Measurements from ENCODE around the gene ZDHHC20.

Gene ZDHHC20

GRCh38 chr13:21458813-21459701, at the start of gene ZDHHC20:
ZDHHC20 (minus strand) TSS chr13:21459303; CDS start chr13:21459171, 132 bp downstream.
- peak; percentile 85 for DNase-seq (ENCODE audit: low read depth)

DNA sequence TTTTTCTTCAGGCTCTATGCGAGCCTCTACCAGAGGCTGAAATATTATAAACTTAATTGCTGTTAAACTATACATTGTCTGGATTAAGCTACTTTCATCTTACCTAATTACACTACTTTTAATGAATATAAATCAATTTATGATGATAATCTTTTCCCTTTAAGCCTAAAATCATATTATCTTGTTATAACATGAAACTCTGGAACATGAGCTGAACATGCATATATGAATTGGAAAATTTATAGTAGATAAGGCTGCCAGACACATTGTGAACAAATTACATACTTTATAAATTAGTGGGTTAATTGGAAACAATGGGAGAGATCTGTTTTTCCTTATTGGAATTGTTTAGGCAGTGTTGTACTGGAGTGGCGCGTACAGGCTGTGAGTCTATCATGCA, 45.3 kb upstream of the ZDHHC20 start:
- DNase-seq (ENCODE audit: low read depth): no peak

DNA sequence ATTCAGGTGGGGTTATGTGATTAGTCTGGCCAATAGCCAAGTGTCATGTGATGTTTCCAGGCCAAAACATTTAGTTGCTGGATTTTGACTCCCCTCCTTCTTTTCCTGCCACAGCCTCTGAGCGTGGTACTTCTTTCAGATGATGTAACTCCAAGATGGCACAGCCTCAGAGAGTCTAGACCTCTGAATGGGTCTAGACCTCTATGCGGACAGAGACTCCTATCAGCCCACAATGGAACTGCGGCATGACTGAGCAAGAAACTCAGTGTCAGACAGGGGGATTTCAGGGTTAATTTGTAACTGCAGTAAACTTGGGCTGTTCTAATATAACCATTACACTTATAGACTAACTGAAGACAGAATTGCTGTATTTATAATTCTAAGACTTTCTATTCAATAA, 42.6 kb upstream of the ZDHHC20 start:
- DNase-seq (ENCODE audit: low read depth): no peak

GRCh38 chr13:21486322-21486721, 27.2 kb upstream of the ZDHHC20 start:
- DNase-seq (ENCODE audit: low read depth): no peak

- DNase-seq (ENCODE audit: low read depth): no peak
Observed at GRCh38 chr13:21483748-21484147, 24.6 kb upstream of the ZDHHC20 start.

- DNase-seq (ENCODE audit: low read depth): no peak
Observed at GRCh38 chr13:21481359-21481758, 22.3 kb upstream of the ZDHHC20 start.

DNA sequence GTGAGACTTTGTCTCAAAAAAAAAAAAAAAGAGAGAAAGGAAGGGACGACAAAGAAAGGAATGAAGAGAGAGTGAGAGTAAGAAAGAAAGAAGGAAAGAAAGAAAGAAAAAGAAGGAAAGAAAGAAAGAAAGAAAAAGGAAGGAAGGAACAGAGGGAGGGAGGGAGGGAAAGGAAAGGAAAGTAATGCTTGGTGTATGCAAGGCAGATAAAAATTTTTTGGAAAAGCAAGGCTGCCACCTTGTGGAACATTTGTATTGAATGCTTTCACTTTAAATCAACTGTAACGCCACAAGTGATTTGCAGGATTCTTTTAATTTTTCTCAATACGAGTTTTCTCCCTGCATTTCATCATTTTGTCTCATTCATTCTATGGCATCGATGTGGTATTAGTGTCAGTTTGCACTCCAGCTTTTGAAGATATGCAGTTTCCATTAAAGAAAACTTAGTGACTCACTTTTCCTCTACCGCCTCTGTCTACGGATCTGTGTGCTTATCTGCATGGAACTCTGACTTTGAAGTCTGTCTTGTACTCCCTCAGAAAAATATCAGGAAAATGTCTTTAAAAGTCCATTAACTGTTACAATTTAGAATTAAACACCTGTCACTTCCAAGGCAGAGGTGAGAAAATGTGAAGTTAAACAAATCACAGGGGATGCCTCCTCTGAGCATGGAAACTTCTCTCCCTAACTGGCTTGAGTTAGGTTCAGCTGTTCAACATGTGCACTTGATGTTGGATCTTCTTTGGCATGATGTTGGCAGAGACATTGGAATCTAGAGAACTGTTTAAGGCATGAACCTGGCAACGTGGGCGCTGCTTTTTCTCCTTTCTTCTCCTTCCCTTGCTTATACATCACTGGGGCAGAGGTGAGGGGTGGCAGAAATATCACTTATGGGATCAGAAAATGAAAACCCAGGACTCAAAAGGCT, 20.0 kb upstream of the ZDHHC20 start:
- no peak for DNase-seq (ENCODE audit: low read depth)

DNA sequence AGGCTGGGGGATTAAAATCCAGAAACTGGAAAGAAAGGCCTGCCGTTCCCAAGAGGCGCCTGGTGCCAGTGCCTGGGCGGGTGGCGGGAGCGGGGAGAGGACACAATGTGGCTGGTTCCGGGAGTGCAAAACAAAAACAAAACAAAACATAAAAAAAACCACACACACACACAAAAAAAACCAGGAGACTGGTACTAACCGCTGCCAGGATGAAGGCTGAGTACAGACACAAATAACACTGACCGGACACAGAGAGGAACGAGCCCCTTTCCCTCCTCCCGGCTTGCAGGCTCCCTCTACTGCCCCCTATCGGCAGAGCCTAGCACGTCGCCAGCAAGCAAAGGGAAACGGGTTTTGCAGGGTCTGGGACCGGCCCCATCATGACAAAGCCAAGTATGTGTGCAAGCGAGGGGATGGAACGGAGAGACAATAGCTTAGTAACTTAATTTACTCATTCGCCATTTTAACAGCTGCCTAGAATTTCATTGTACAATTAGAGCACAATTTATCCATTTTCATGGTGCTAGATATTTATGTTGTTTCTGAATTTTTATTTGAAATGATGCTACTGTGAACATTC, 17.9 kb upstream of the ZDHHC20 start:
- peak; percentile 67 for DNase-seq (ENCODE audit: low read depth)

GRCh38 chr13:21475115-21475514, 16.0 kb upstream of the ZDHHC20 start:
- DNase-seq (ENCODE audit: low read depth): no peak

DNA sequence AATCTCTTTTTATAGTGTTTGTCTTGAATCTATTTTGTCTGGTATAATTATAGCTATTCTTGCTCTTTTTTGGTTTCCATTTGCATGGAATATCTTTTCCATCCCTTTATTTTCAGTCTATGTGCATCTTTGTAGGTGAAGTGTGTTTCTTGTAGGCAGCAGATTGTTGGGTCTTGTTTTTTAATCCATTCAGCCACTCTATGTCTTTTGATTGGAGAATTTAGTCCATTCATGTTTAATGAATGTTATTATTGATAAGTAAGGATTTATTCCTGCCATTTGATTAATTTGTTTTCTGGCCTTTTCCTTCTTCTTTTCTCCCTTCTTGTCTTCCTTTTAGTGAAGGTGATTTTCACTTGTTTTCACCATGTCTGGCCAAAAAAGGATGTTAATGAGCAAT, 11.7 kb upstream of the ZDHHC20 start:
- no peak for DNase-seq (ENCODE audit: low read depth)

DNA sequence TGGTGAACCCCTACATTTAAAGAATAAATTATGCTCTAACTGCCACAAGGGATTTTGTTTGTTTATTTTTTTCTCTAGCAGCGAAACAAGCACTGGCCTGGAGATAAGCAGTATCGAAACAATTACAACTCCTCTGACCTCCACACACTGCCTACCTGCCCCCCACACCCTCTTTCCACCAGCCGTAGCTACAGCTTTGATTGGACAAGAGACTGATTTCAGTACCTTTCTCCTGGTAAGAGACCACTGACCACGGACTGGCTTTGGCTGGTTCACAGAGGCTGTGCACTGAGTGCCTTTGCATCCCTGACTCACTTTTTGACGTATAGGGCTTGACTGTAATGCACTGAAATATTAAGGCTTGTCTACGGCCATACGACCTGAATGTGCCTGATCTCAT, 7.4 kb upstream of the ZDHHC20 start:
- no peak for DNase-seq (ENCODE audit: low read depth)

DNA sequence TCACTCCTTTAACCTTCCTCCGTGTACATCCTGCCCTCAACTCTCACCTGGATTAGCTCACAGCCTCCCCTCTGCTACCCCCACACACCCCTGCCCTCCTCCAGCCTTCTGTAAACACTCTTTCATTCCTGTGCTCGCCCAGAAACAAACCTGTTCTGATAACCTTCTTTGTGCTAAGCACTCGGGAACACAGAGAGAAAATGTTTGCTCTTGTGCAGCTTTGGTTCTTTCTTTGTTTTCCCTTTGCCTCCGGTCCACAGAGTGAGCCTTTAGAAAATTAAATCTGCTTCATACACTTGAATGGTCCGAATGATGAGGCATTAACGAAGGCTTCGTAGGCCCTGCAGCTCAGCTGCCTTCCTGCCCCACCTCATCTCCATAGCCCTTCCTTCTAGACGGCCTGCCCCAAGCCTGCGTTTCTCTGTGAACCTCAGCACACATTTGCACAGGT, 6.6 kb upstream of the ZDHHC20 start:
- no peak for DNase-seq (ENCODE audit: low read depth)

GRCh38 chr13:21463424-21463823, 4.3 kb upstream of the ZDHHC20 start:
- no peak for DNase-seq (ENCODE audit: low read depth)

GRCh38 chr13:21461131-21461530, 2.0 kb upstream of the ZDHHC20 start:
- DNase-seq (ENCODE audit: low read depth): no peak

DNA sequence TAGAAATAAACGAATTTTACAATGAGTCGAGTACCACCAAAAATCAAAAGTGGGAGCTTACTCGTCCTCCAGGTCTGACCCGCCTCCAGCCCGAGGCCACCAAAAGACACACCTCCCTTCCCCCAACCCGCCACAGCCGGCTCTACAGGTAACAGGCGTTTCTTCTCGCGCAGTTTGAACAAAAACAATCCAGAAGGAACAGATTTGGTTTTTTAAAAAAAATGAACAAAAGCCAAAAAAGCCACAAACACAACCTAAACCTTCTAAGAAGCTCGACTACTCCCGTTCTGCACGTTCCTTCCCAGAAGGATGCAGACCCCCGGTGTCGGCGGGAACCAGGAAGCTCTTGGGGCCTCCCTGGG, 671 bp downstream of the ZDHHC20 start:
- peak; percentile 52 for DNase-seq (ENCODE audit: low read depth)

DNA sequence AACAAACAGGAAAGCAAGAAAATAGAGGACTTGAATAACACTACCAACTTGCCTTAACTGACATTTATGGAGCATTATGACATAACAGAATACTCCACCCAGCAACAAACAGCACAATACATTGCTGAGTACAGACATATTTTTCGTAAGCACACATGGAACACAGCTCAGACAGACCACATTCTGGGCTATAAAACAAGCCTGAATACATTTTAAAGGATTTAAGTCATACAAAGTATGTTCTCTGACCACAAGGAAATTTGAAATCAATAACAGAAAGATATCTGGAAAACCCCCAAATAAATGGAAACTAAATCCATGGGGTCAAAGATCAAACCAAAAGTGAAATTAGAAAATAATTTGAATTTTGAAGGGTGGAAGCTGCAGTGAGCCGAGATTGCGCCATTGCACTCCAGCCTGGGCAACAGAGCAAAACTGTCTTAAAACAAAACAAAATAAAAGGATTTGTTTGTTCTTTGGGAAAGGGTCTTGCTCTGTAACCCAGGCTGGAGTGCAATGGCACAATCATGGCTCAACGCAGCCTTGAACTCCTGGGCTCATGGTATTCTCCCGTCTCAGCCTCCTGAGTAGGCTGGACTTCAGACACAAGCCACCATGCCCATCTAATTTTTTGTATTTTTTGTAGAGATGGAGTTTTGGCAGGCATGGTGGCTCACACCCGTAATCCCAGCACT, 5.6 kb downstream of the ZDHHC20 start:
- no peak for DNase-seq (ENCODE audit: low read depth)

- no peak for DNase-seq (ENCODE audit: low read depth)
Observed at GRCh38 chr13:21450936-21451335, 8.2 kb downstream of the ZDHHC20 start.

DNA sequence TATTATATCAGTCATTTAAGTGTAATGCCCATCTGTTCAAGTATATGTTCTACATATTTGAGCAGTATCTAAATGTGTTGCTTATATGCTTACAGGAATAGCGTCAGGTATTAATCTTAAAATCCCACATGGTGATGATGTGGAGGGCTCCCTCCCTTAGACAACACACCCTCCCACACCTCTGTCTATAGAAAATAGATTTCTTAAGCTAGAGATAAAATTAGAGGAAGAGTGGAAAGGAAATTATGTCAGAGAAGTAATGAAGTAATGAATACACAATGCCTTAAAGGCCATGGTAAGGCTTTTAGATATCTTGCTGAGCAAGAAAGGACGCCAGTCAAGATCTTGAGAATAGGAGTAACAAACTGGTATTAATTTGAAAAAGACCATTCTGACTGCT, 12.4 kb downstream of the ZDHHC20 start:
- DNase-seq (ENCODE audit: low read depth): no peak

DNA sequence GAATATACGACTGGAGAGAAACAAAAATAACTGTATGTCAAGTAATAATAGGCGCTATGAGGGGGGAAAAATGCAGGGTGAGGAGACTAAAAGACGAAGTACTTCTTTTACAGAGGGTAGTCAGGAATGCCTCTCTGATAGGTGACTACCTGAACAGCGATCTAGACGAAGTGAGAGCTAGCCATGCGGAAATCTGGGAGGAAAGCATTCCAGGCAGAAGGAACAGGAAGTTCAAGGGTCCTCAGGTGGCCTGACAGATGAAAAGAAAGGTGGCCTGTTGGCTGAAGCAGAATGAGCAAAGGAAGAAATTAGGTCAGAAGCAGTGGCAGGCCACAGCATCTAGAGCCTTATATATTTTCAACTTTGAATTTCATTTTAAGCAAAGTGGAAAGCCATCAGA, 13.3 kb downstream of the ZDHHC20 start:
- DNase-seq (ENCODE audit: low read depth): no peak

- no peak for DNase-seq (ENCODE audit: low read depth)
Observed at GRCh38 chr13:21443171-21443570, 15.9 kb downstream of the ZDHHC20 start.

- no peak for DNase-seq (ENCODE audit: low read depth)
Observed at GRCh38 chr13:21436582-21436981, 22.5 kb downstream of the ZDHHC20 start.

DNA sequence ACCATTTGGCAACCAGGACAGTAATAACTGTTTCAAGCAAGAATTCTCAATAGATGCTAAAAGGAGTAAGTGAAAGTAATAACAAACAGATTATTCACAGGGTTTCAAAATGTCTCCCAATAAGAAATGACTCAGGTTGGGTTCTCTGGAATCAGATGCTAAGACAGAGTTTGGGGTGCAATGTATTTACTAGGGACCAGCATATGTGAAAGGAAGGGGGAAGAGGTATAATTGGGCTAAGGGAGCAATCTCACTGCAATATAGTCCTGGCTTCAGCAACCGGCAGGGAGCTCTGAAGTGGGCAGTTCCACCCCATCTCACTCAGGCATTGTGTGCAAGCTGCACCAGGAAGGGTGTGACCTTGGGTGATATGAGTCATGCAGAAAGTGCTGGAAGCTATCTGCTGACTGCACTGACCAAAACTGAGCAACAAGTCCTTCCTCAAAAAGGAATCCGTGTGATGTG, 23.4 kb downstream of the ZDHHC20 start:
- peak; percentile 16 for DNase-seq (ENCODE audit: low read depth)
